ENCODE data around the gene CEMIP. TPM values are rescaled to one million over a fixed set of nuclear protein-coding genes. Genes with fewer than 3 reads are reported as not detected.

The CEMIP gene
- total and polyA plus RNA-seq, 10 of the 15 experiments (the other 5 are each of a cell fraction or from before 2014, with no cell fraction given): 0.01 to 0.44 (median 0.16) TPM; not detected in 6

DNA sequence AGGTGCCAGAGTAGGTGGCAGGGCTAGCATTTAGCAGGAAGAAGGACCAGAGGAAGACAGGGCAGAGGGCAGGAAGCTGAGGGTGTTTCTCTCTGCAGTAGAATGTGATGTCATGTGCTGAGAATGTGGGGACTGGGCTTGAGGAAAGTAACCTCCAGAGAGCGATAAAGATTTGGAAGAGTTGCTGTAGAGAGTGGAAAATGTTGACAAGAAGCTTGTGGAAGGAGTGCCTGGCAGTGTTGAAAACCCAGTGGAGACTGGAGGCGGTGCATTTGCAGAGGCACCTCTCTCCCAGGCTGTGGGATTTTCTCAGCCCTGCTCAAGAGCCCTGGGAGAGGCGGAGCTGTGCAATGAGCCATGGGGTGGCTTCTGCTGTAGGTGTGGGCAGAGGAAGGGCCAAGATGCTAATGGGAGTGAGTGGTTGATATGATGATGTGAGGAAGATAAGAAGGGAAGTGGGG is 155.6 kb downstream of the CEMIP start (continued):
- no peak for TF ChIP-seq YBX1 (IDR thresholded peaks at IDR 0.05)
- TF ChIP-seq TCF12 (IDR thresholded peaks at IDR 0.05; ENCODE audit: low read depth, low read length): no peak
- TF ChIP-seq SREBF1 (IDR thresholded peaks at IDR 0.05; ENCODE audit: low read length): no peak
- TF ChIP-seq KAT2A (conservative IDR thresholded peaks at IDR 0.05; ENCODE audit: control insufficient read depth, low read depth, low read length): no peak
- no peak for TF ChIP-seq NR2C2 (IDR thresholded peaks at IDR 0.05; ENCODE audit: borderline replicate concordance, control insufficient read depth, insufficient read length, low read depth)
- no peak for TF ChIP-seq RAD51 (IDR thresholded peaks at IDR 0.05)
- no peak for TF ChIP-seq SIN3A (IDR thresholded peaks at IDR 0.05; ENCODE audit: low read depth, low read length)
- no peak for TF ChIP-seq NR2F1 (conservative IDR thresholded peaks at IDR 0.05)
- no peak for TF ChIP-seq MYB (IDR thresholded peaks at IDR 0.05; ENCODE audit: borderline replicate concordance, low read depth, low read length)
- no peak for TF ChIP-seq KDM1A (IDR thresholded peaks at IDR 0.05; ENCODE audit: borderline replicate concordance)
- TF ChIP-seq, protein P1, sequence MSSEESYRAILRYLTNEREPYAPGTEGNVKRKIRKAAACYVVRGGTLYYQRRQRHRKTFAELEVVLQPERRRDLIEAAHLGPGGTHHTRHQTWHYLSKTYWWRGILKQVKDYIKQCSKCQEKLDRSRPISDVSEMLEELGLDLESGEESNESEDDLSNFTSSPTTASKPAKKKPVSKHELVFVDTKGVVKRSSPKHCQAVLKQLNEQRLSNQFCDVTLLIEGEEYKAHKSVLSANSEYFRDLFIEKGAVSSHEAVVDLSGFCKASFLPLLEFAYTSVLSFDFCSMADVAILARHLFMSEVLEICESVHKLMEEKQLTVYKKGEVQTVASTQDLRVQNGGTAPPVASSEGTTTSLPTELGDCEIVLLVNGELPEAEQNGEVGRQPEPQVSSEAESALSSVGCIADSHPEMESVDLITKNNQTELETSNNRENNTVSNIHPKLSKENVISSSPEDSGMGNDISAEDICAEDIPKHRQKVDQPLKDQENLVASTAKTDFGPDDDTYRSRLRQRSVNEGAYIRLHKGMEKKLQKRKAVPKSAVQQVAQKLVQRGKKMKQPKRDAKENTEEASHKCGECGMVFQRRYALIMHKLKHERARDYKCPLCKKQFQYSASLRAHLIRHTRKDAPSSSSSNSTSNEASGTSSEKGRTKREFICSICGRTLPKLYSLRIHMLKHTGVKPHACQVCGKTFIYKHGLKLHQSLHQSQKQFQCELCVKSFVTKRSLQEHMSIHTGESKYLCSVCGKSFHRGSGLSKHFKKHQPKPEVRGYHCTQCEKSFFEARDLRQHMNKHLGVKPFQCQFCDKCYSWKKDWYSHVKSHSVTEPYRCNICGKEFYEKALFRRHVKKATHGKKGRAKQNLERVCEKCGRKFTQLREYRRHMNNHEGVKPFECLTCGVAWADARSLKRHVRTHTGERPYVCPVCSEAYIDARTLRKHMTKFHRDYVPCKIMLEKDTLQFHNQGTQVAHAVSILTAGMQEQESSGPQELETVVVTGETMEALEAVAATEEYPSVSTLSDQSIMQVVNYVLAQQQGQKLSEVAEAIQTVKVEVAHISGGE (CRISPR knock-in tag; IDR thresholded peaks at IDR 0.05): no peak
- TF ChIP-seq, protein P2, sequence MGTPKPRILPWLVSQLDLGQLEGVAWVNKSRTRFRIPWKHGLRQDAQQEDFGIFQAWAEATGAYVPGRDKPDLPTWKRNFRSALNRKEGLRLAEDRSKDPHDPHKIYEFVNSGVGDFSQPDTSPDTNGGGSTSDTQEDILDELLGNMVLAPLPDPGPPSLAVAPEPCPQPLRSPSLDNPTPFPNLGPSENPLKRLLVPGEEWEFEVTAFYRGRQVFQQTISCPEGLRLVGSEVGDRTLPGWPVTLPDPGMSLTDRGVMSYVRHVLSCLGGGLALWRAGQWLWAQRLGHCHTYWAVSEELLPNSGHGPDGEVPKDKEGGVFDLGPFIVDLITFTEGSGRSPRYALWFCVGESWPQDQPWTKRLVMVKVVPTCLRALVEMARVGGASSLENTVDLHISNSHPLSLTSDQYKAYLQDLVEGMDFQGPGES (IDR thresholded peaks at IDR 0.05): no peak

Data from GM12878 (cell line).